HG02938 (cell line): Measurements from ENCODE around the gene EME2.

ENCODE experiments used
- ATAC-seq: cut with Tn5 transposase; IDR thresholded peaks from one replicate; pipeline ENCODE4 v1.9.1; 2021; ENCODE audit warnings: mild to moderate bottlenecking, moderate library complexity; ENCODE audit not compliant: unreplicated experiment

Gene EME2

DNA sequence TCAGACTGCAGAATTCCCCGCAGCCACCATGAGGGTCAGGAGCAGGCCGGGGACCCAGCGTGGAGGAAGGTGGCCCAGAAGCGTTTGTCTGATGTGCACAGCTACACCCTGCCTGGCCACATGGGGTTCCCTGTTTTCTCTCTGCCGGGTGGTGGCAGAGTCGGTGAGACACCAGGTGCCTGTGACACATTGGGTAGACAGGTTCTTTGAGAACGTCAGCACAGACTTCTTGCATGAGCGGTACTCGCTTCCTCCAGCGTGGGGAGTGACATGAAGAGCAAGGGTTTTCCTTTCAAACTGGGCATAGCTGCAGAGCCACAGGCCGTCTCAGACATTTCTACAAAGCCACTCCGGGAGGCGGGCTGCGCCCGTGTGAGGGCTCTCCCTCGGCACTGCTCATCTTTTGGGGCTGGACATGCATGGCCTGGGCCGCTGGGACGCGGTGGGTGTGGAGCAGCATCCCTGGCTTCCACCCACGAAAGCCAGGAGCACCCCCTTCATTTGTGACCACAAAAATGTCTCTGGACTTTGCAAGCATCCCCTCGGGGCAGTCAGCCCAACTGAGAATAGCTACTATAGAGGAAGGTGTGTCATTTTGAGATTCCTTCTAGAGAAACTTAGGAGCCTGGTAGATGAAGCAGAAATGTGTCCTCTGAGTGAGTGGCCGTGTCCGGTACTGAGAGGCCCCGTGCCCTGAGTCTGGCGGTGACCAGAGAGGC lies 27.3 kb upstream of the EME2 start:
- ATAC-seq: no peak

DNA sequence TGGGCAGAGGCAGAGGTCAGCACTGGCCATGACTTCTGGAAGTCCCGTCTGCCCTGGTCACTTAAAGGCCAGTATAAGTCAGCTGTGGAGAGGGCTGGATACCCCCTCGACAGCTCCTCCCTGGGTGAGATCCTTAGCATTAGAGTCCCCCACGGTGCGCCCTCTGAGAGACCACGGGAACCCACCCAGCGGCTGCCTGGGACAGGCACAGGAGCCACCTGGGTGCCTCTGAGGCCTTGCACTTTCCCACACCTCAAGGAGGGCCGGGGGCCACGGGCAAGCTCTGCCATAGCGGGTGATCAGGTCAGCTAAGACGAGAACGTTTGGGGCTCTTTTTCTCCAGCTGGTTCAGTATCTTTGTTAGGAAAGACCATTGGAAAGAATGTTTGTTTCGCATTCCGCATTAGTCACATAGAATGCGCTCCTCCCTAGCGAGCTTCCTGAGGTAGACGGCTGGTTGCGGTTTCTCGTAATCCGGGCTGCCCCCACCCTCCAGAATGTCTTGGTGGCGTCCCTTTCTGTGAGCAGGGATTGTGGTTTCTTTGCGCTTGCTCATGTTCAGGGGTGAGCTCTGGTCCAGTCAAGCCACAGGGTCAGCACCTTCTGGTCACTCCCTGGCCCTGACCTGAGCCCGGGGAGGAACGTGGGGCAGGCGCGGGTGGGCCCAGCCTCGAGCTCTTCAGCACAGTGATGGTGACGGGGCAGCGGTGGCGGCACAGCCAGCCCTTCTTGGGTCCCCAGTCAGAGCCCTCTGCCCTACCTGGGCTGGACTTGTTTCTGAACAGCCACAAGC lies 26.5 kb upstream of the EME2 start:
- ATAC-seq: no peak

DNA sequence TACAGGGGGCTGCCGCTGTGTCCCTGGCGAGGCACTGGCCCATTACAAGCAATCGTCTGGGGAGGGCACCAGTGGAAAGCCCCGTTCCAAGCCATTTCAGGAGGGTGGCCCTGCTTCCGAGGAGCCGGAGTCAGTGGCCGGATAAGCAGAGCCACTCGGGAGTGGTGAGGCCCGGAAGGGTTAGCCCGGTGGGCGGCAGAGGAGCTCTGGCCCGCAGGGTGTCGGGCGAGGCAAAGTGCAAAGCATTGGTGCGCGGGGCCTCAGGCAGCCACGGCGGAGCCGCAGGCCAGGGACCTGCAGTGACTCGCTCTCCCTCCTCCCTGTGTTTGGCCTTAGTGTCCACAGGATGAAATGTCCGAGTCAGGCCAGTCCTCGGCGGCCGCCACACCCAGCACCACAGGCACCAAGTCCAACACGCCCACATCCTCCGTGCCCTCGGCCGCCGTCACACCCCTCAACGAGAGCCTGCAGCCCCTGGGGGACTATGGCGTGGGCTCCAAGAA lies 25.9 kb upstream of the EME2 start:
- no peak for ATAC-seq

DNA sequence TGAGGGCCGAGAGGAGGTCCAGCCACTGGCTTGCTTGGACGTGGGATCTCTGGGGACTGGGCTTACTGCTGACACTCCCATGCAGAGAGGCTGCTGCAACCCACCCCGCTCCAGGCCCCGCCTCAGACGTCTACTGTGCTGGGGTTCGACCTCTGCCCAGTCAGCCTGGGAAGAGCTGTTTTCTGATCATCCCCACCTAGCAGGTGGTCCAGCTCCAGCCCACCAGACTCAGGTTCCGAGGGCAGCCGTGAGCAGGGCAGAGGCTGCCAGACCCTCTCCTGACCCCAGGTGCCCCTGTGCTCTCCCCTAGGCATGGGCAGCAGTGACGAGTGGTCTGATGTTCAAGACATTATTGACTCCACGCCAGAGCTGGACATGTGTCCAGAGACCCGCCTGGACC lies 24.7 kb upstream of the EME2 start:
- no peak for ATAC-seq

DNA sequence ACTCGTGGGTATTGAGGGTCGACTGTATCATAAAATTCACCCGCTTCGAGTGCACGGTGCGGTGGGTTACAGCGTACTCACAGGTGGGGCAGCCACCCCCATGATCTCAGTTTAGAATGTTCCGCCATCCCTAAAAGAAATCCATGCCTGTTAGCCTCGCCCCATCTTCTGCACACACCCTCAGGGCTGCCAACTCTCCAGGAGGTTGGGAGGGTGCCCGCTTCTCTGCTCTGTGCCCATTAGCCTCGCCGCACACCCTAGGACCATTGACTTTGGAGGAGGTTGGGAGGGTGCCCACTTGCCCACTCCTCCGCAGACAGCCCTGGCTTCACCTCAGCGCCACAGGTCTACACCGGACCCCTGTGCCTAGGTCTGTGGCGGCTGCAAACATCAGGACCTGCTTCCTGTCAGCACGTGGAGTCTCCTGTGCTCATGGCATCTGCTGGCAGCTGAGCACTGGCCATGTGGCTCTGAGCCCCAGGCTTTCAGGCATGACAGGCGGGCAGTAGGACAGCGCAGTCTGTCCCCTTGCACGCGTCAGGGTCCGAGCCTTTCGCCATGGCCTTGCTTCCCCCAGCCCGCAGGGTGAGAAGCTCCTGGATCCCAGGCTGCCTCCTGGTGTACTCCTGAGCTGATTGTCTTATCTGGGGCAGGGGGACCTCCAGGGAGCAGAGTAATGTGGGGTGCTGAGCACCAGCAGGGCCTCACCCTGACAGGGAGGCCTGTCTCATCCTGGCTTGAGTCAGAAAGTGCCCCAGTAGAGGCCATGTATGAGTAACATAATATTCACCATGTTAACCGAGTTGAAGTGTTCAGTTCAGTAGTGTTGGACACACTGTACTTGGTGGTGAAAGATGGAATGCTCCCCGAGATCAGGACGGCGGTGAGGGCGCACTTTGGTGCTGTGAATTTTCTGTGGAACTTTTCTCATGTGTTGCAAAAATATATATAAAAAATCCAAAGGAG lies 23.2 kb upstream of the EME2 start:
- no peak for ATAC-seq

DNA sequence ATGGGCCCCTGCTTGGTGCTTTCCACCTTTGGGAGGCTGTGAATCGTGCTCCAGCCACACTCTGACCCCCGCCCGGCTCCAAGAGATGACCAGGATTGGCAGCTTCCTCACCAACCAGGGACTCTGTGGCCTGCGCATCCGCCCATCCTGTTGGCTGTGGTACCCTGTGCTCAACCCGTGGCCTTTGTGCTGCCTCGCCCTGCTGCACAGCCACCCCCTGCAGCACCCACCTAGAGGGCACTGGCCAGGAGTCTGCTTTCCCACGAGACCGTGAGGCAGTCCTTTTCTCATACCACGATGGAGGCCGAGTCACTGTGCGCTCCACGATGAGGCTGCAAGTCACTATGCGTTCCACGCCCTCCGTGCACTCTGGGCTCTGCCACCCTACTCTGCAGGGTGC lies 20.7 kb upstream of the EME2 start:
- ATAC-seq: no peak

DNA sequence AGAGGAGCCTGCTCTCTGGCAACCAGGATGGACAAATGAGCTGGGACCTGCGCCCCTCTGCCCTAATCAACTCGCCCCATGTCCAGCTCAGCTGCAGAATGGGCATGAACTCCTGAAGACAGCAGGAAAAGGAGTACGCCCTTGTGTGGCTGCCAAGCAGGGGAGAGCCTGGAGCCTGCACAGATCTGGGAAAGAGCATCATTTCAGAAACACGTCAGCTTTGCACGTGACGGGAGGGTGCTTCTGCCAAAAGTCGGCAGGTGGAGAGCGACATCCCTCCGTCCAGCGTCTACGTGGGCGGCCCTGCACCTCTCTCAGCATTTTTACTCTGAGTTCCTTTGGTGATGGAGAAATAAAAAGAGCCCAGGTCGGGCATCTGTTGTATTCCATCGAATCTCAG lies 19.8 kb upstream of the EME2 start:
- ATAC-seq: no peak

DNA sequence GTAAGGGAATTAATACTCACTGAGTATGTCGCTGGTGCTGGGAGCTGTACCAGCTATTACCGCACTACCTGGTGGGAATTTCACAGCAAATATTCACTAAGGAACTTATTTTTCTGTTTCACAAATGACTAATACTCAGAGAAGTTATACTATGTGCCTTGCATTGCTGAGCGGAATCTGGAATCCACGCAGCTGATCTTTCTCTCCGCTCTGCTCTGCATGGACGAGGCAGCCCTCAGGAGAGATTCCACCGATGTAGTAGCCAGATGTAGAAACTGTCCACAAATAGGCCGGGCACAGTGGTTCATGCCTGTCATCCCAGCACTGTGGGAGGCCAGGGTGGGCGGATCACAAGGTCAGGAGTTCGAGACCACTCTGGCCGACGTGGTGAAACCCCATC lies 18.4 kb upstream of the EME2 start:
- no peak for ATAC-seq

DNA sequence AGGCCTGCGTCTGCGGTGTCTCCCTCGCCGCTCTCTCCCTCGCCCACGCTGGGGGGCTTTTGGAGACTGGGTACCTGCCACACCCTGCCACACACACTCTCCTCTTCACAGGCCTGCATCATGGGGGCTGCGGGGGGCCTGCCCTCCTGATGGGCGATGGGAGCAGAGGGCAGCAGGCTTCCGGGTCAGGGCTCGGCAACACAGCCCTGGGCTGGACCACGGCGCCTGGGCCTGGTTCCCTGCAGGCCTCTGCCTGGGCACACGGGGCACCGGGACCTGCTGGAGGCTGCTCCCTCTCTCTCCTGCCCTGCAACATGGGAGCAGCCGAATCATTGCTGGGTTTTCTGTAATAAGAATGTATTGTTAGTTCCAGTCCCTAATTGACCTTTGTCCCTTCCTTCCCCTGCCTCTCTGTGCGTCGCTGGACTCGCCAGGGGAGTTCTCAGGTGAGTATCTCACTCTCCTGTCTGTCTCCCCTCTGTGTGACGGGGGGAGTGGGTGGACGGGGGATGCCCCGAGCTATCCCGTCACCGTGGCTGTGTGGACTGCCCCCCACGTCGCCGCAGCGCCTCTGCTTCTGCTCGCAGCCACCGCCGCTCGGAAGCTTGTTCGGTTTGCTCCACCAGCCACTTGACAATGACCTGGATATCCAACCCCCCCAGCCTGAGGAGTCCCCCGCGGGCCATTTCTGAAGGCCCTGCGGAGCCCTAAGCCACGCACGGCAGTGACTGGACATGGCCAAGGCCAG lies 14.7 kb upstream of the EME2 start:
- no peak for ATAC-seq

DNA sequence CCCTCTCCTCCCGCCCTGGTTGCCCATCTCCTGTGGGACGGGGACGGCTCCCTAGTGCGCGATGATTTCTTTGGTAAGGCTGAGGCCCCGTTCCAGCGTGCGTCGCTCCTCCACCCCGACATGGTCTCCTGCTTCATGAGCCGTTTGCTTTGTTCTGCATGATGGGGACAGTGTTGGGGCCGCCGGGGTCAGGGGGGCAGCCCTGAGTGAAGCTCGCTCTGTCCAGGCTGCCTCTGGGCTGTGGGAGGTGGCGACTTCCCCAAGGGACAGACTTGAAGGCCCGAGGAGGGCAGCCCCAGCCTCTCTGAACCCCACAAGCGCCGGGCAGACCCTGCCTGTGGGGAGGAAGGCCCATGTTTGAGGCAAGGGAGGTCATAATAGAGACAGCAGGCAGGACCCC lies 13.7 kb upstream of the EME2 start:
- ATAC-seq: no peak

DNA sequence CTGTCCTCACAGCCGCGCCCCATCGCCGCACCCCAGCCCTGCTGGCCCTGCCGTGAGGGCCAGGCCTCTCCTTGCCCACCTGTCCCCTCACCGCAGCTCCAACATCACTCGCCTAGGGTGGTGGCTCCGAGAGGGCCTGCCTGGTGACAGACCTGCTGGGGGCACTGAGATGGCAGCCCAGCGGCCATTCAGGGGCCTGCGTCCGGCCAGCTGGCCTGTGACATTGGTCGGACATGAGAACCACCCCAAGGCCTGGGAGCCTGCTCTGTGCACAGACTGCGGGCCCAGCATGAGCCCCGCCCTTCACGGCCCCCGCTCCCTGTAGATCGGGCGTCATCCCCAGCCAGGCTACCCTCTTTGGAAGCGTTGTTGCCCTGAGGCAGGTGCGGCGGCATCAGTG lies 13.1 kb upstream of the EME2 start:
- no peak for ATAC-seq

DNA sequence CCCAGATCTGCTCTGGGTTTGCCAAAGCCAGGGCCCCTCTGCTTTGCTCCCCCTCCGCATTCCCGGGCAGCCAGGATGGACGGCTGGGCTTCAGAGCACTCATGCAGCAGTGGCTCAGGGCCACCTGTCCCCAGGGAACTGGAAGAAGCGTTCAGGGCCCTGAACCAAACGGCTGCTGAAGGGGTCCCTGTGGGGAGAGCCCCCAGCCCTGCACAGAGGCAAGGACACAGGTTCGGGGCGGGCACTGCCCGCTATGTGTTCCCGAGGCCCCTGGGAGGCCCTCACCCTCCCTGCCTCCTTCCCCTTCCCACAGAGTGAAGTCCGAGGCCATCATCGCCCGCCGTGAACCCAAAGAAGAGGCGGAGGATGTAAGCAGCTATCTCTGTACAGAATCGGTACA lies 11.7 kb upstream of the EME2 start:
- no peak for ATAC-seq

DNA sequence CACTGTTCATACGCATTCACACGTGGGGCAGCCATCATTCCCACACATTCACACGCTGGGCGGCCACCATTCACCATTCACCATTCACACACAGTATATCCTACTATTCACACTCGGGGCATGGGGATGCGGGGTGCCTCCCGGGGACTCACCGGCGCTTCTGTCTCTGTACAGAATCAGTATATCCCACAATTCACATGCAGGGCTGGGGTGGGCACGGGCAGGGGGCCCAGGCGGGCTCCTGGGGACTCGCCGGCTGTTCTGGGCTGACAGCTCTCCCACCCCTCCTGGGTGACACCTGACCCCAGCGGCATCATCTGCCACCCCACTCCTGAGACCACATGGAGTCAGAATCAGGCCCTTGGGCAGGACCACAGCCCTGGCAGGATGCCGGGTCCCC lies 10.9 kb upstream of the EME2 start:
- ATAC-seq: no peak

DNA sequence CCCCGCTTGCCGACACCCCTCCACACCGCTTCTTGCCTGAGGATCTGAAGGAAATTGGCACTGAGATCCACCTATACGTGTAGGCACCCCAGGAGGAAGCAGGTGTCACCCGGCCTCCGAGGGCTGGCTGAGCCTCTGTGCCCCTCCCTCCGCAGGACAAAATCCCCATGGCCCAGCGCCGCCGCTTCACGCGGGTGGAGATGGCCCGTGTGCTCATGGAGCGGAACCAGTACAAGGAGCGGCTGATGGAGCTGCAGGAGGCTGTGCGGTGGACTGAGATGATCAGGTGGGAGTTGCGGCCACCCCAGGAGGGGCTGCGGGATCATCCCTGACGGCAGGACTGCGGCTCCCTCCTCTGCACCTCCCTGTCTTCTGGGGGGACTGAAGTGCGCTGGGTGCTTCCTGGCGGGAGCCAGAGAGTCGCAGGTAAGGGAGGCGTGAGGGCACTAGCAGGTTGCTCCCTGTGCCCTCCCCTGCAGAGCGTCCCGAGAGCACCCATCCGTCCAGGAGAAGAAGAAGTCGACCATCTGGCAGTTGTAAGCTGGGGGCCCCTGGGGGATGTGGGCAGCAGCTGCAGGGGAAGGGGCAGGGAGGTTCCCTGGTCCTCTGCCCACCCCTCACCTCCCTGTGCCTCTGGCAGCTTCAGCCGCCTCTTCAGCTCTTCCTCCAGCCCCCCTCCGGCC lies 10.3 kb upstream of the EME2 start:
- ATAC-seq: no peak

DNA sequence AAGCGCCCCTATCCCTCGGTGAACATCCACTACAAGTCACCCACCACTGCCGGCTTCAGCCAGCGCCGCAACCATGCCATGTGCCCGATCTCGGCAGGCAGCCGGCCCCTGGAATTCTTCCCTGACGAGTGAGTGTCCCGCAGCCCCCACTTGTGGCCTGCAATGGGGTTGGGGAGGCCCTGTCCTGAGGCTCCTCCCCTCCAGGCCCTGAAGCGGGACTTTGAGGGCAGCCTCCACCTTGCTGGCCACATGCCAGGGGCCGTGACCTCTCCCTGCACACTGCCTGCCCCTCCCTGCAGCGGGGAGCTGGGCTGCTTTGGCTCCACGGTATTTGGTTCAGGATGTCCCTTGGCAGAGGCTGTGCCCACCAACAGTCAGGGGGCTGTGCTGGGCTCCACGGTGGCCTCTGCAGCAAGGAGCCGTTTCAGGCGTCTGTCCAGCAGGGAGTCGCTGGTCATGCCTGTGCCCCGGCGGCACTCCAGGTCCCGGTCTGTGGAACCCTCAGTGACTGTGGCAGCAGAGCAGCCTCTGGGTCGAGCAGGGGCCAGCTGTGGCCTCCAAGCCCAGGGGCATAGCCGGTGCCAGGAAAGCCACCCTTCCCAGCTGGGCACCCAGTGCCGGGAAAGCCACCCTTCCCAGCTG lies 9.6 kb upstream of the EME2 start:
- no peak for ATAC-seq

DNA sequence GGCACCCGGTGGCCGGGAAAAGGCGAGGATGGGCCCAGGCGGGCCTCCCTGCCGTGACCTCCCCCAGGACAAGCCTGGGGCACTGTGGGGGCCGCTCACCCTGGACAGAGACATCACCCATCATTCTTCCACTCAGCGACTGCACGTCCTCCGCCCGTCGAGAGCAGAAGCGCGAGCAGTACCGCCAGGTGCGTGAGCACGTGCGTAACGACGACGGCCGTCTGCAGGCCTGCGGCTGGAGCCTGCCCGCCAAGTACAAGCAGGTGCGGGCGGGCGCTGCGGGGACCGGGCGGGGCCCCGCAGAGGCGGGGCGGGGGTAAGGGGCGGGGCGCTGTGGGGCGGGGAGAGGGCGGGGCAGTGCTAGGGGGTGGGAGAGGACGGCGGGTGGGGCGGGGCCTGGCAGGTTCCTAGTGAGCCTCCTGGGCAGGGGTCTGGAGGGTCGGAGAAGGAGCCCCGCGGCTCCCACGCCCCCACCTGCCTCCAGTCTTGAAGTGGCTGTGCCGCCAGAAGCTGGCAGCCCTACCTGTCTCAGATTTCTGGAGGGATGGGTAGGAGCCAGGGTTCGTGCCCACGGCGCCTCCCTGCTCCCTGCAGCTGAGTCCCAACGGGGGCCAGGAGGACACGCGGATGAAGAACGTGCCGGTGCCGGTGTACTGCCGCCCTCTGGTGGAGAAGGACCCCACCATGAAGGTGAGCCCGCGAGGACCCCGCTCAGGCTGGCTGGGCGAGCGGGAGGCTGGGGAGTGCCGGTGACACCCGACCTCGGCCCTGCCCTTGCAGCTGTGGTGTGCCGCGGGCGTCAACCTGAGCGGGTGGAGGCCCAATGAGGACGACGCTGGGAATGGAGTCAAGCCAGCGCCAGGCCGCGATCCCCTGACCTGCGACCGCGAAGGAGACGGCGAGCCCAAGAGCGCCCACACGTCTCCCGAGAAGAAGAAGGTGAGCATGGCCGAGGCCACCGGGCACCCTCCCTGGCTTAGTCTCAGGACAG lies 8.8 kb upstream of the EME2 start:
- no peak for ATAC-seq

DNA sequence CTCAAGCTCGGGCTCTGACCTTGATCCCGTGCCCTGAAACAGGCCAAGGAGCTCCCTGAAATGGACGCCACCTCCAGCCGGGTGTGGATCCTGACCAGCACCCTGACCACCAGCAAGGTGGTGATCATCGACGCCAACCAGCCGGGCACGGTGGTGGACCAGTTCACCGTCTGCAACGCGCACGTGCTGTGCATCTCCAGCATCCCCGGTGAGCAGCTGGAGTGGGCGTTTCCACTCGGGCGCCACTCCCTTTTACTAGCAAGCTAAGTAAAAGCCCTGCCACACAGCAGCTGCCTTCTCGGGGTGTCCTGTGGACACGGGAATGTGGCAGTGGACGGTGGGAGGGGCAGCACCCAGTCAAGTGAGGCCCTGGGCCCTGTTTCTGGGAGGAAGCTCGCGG lies 7.6 kb upstream of the EME2 start:
- ATAC-seq: no peak

DNA sequence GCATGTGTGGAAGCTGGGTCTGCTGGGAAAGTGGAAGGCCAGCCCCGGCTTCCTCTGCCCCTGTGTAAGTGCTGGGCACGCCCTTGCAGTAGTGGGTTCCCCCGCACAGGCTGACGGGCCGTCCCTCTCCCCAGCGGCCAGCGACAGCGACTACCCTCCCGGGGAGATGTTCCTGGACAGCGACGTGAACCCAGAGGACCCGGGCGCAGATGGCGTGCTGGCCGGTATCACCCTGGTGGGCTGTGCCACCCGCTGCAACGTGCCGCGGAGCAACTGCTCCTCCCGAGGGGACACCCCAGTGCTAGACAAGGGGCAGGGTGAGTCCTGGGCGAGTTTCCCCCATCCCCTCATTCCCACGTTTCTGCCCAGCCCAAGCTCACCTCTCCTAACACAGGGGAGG lies 6.8 kb upstream of the EME2 start:
- ATAC-seq: no peak
